ENCODE measurements around the gene SNAI3.

The SNAI3 gene

GRCh38 chr16:88705801-88706228, 19.5 kb upstream of the SNAI3 start:
- DNase-seq (ENCODE audit: extremely low read depth in 1 of 2, low read depth in 1 of 2): no peak

GRCh38 chr16:88705076-88705684, 18.9 kb upstream of the SNAI3 start:
- no peak for DNase-seq (ENCODE audit: extremely low read depth in 1 of 2, low read depth in 1 of 2)

GRCh38 chr16:88703486-88704309, 17.4 kb upstream of the SNAI3 start:
- peak; percentile 69 to 83 for DNase-seq (ENCODE audit: extremely low read depth in 1 of 2, low read depth in 1 of 2)

GRCh38 chr16:88702371-88703210, 16.3 kb upstream of the SNAI3 start:
- DNase-seq (ENCODE audit: extremely low read depth in 1 of 2, low read depth in 1 of 2): no peak

GRCh38 chr16:88701581-88702370, 15.5 kb upstream of the SNAI3 start:
- DNase-seq (ENCODE audit: extremely low read depth in 1 of 2, low read depth in 1 of 2): no peak

GRCh38 chr16:88700636-88701482, 14.6 kb upstream of the SNAI3 start:
- peak; percentile 96 for DNase-seq (ENCODE audit: extremely low read depth in 1 of 2, low read depth in 1 of 2)

- no peak for DNase-seq (ENCODE audit: extremely low read depth in 1 of 2, low read depth in 1 of 2)
These were observed 14.0 kb upstream of the SNAI3 start for GRCh38 chr16:88700322-88700635.

- DNase-seq (ENCODE audit: extremely low read depth in 1 of 2, low read depth in 1 of 2): no peak
These were observed 12.9 kb upstream of the SNAI3 start for GRCh38 chr16:88699180-88699579.

- DNase-seq (ENCODE audit: extremely low read depth in 1 of 2, low read depth in 1 of 2): no peak
These were observed 12.3 kb upstream of the SNAI3 start for GRCh38 chr16:88698646-88699045.

- no peak for DNase-seq (ENCODE audit: extremely low read depth in 1 of 2, low read depth in 1 of 2)
These were observed 11.7 kb upstream of the SNAI3 start for GRCh38 chr16:88697831-88698615.

- DNase-seq (ENCODE audit: extremely low read depth in 1 of 2, low read depth in 1 of 2): no peak
These were observed 11.0 kb upstream of the SNAI3 start for GRCh38 chr16:88697116-88697830.

- no peak for DNase-seq (ENCODE audit: extremely low read depth in 1 of 2, low read depth in 1 of 2)
These were observed 10.1 kb upstream of the SNAI3 start for GRCh38 chr16:88696441-88696840.

GRCh38 chr16:88695753-88696152, 9.4 kb upstream of the SNAI3 start:
- DNase-seq (ENCODE audit: extremely low read depth in 1 of 2, low read depth in 1 of 2): no peak

- DNase-seq (ENCODE audit: extremely low read depth in 1 of 2, low read depth in 1 of 2): no peak
These were observed 8.9 kb upstream of the SNAI3 start for GRCh38 chr16:88695218-88695617.

- DNase-seq (ENCODE audit: extremely low read depth in 1 of 2, low read depth in 1 of 2): no peak
These were observed 8.1 kb upstream of the SNAI3 start for GRCh38 chr16:88694221-88695087.

GRCh38 chr16:88693420-88694177, 7.3 kb upstream of the SNAI3 start:
- no peak for DNase-seq (ENCODE audit: extremely low read depth in 1 of 2, low read depth in 1 of 2)

GRCh38 chr16:88692861-88693260, 6.6 kb upstream of the SNAI3 start:
- no peak for DNase-seq (ENCODE audit: extremely low read depth in 1 of 2, low read depth in 1 of 2)

All from stimulated activated CD8-positive, alpha-beta memory T cell treated with anti-CD3 and anti-CD28 coated beads, Interleukin-7, amount 100 ng/mL, for 48 hours (primary cell).